Inflammatory macrophage treated with lipopolysaccharide for 1 hour (primary cell): ENCODE measurements around the gene ITM2C.
A peak's percentile ranks its signal among the peaks of the same experiment; 100 is the strongest.

Source experiments
- DNase-seq, 2 donors: peaks; one replicate each; pipeline ENCODE4 v3.0.0-alpha.2; 2020 to 2022

Gene ITM2C

DNA sequence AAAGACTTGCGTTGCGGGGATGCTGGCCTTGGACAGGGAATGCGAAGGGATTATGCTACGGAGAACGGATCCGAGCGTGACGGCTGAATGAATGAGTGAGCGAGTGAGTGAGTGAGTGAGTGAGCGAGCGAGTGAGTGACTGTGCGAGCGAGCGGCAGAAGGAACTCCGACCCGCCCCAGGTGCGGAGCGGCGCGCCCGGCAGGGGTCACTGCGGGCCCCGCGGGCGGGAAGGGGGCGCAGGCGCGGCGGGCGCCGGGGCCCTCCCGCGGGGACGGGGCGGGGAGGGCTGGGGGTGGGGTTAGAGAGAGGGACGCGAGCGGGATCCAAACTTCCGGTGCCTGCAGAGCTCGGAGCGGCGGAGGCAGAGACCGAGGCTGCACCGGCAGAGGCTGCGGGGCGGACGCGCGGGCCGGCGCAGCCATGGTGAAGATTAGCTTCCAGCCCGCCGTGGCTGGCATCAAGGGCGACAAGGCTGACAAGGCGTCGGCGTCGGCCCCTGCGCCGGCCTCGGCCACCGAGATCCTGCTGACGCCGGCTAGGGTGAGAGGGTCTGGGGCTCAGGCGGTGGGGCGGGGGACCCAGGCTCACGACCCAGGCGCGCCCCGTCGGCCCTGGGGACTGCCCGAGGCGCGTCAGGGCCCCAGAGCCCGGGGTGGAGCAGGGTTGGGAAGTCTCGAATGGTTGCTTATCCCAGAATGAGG is at the start of gene ITM2C:
ITM2C (plus strand) TSS at position 338 of the 702 bp plus-strand sequence; CDS start at position 422, 84 bp downstream.
- DNase-seq: peak; percentile 10 to 22

DNA sequence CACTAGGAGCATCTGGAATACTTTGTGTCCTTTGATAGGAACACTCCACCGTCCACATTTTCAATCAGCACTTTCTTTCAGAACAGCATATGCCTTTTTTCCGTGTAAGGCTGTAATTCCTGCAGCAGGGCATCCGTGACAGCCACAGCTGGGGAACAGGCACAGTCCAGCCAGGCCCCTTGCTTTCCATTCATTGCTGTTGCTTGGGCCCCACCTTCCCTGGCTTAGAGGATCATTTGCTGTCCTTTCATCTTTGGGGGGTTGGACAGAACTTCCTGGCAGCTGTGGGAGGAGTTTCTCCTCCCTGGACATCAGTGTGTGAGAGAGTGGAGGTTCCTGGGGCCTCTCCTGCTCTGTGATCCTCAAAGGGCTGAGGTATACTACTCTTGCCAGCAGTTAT is 49.7 kb upstream of the ITM2C start:
- DNase-seq: no peak

DNA sequence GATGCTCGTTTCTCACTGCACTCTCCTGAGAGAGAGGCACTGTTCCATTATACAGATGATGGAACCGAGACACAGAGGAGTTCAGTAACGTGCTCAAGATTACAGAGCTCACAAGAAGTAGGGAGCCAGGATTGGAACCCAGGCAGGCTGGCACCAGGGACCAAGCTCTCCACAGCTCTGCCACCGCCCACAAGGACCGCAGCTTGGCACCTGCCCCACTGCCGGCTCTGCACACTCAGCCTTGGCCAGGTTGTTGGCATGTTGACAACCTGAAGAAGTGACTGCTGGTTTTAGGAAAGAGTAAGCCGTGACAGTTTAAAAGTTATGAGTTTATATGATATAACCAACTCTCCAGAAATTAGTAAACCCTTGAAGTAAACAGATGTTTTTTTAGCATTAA is 48.0 kb upstream of the ITM2C start:
- DNase-seq: no peak

DNA sequence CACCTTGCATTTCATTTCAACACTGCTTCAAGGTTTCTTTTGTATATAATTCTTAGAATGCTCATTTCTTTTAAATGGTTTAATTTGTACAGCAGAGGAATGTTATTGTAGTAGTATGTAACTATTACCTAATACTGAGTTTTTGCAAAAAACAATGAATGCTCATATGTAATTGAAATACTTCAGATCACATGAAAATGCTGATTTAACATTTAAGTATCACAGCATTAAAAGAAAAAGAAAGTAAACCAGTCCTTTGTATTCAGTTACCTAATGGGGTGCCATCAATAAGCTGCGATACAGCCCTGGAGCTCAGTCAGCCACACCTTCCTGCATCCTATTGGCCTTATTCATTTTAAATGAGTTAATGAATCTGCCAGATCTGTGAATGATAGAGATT is 45.3 kb upstream of the ITM2C start:
- no peak for DNase-seq

- DNase-seq: no peak
Measured at GRCh38 chr2:230821261-230821990, 43.3 kb upstream of the ITM2C start.

DNA sequence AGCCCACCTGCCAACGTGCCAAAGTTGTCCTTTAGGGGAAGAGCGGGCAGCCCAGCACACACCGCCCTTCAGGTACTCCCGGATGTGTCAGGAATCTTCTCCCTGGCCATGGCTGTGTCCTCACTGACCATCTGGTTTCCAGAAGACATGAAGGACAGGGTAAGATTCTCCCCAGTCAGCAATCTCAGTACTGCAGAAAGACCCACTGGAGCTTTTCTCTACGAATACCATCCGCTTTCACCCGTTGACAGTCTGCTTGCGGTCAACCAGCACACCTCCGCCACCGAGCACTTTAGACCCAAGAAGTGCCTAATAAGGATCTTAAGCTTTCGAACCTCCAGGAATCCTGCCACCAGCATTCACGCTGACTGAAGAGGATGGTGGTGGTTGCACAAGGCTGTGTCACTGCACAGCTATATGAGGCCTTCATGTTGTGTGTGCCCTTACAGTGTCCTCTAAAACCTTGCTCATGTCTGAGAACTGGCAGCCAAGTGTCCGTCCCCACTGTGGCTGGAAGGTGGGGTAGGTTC is 42.7 kb upstream of the ITM2C start:
- DNase-seq: no peak

DNA sequence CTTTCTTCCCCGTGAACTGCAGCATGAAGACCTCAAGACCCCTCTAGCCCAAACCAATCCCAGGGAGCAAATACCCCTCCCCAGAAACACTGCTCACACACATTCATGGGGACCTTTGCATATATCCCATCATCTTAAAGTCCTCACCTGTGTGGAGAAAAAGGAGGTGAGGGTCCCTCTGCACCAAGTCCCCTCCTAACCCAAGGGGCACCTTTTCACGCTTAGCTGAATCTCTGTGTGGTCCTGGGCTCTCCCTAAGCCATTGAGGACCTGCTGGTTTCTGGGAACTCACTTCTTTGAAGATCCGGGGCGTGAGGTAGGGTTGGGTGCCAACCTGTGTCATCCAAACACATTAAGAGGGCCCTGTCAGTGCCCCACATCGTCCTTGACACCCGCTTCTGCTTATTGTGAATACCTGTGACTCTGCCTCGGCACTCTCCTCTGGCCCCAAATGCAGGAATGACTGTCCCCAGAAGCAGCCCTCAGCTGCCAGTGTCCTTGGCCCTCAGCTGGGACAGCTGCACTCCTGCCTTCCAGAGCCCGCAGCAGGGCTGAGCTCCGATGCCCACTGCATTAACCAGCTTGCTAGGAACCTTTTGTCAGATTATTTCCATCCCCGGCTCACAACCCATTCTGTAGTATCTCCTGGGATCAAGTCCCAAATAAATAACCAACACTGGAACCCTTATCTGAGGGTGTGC is 41.3 kb upstream of the ITM2C start:
- DNase-seq: no peak

DNA sequence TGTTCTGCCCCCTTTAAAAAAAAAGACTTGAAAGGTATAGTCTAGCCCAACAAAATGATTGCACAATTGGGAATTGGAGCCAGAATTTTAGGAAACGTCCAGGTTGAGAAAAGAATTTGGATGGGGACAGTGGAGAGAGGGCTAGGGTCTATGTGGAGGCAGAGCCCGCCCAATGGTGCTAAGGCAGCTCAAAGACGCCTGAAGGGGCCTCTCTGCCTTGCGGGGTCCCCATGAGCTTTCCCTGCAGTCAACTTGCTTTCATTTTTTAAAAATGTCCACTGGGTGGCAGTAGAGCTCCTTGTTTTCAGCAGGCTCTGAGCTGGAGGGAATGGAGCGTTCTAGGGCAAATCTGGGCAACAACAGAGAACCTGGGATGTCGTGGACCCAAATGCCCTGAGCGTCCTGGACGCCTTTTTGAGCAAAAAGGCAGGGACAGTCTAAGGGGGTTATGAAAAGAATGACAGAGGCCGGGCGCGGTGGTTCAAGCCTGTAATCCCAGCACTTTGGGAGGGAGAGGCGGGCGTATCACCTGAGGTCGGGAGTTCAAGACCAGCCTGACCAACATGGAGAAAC is 40.2 kb upstream of the ITM2C start:
- peak; percentile 64 to 89 for DNase-seq

- DNase-seq: no peak
Measured at GRCh38 chr2:230825354-230825753, 39.4 kb upstream of the ITM2C start.

DNA sequence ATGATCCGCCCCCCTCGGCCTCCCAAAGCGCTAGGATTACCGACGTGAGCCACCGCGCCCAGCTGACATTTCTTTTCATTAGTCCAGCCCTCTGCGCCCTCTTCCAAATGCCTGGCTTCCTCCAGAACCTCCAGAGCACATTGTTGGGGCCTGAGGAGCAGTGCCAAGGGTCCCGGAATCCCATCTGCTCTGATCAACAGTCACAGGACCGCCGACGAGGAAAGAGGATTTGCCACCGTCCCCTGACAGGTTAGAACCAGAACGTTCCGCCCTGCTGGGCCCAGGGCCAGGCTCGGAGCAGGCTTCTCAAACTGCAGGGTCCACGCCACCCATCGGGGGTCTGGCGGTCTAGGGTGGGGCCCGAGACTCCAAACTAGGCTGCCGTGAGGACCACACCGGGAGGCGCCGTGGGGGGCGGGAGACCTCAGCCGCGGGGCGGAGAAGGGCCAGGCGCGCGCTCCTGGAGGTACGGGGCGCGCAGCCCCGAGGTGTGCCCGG is 36.9 kb upstream of the ITM2C start:
- no peak for DNase-seq

DNA sequence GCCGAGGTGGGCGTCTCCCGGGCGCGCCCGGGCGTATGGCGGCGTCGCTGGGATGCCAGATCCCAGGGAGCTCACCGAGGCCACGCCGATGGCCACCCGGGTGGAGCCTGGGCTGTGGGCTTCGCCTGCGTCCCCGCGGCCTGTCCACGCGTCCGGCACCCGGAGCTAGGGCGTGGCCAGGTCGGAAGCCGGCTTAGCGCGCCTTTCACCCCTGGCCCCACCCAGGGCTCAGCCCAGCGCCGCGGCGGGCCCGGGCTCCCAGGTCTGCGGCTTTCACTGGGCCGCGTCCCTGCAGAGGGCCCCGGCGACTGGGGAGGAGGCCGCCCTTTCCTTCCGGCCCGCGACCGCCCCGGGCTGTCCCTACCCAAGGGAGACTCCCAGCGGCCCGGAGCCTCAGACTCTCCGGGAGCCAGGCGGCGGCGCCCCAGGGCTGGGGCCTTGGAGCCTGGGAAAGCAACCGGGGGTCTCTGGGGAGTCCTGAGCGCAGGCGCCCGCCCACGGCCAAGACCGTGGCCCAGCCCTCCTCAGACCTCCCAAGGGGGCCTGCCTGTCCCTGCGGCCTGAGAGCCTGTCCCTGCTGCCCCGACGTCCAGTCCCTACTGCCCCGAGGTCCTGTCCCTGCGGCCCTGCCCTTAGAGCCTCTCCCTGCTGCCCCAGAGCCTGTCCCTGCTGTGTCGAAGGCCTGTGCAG is 36.3 kb upstream of the ITM2C start:
- DNase-seq: peak in 1 of 2 donors; percentile 12

GRCh38 chr2:230829293-230829692 is 35.4 kb upstream of the ITM2C start:
- DNase-seq: no peak

DNA sequence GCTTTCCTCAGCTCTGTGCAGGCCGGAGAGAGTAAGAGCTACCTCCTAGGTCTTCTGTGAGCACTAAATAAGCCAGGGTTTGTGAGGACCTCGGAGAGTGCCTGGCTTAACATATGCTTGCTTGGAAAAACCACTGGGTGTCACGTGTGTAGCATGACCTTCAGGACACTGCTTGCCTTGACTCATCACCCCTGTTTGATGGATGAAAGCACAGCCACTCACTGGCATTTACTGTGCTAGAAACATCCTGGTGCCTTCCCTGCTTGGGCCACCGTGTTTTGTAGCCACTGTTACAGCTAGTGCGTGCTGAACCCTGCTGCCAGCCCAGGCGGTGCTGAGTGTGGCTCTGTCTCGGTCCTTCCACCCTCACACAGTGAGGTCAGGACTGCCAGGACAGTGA is 34.8 kb upstream of the ITM2C start:
- no peak for DNase-seq

DNA sequence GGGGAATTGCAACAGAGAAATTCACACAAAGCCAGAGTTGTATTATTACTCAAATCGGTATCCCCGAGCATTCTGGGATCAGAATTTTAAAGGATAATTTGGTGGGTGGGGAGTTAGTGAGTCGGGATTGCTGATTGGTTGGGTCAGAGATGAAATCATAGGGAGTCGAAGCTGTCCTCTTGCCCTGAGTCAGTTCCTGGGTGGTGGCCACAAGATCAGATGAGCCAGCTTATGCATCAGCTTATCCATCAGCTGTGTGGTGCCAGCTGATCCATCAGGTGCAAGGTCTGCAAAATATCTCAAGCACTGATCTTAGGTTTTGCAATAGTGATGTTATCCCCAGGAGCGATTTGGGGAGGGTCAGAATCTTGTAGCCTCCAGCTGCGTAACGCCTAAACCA is 34.3 kb upstream of the ITM2C start:
- no peak for DNase-seq

DNA sequence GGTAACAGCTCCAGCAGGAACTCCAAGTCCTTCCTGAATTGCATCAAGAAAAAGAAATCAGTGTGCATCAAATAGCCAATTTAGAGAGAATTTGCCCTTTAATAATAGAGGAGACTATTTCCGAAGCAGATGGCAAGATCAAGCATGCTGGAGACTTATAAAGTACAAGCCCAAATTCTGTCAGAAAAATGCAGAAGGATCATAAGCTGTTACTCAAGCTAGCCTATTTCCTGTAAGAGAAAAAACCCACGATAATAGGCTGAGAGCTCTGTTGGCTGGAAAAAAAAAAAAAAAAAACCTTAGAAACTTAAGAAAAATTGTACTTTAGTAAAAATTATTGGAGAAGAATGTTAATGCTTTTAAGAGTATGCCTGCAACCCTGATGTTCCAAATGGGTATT is 24.4 kb upstream of the ITM2C start:
- peak in 1 of 2 donors; percentile 22 for DNase-seq

DNA sequence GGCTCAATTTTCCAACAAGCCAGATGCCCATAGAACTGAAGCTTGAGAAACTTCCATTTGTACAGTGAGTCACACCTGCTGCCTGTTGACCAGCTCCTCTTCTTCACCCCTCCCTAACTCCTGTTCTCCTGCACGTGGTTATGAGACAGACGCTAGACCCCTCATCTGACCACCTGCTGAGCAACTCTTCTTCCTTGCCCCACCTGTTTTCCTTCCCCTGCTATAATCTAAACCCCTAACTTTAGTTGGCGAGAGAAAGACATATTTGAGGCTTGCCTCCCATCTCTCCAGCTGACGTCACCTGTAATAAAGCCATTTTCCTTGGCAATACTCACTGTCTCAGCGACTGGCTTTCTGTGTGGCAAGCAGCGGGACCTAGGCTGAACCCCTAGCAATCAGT is 22.3 kb upstream of the ITM2C start:
- no peak for DNase-seq

GRCh38 chr2:230843132-230843531 is 21.6 kb upstream of the ITM2C start:
- no peak for DNase-seq

- no peak for DNase-seq
Measured at GRCh38 chr2:230846360-230846759, 18.4 kb upstream of the ITM2C start.

DNA sequence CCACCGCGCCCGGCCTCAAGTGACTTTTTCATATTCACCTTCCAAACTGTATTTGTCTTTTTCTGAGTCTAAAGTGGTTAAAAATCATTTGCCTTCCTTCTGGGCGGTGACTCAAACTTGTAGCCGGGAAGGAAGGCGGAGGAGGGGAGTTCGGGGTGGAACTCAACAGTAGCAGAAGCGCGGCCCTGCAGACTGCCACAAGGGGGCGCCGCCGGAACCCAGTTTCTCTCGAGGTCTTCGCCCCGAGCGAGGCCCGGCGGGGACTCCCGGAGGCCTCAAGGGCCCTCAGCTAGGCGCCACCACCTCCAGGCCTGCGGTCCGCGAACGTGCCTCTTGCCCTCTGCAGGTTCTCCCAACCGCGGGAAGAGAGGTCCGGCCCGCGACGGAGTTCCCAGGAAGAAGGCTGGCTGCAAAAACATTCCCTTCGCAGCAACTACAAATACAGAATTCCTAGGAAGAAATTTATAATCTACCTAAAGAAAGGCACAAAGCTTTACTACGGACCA is 16.8 kb upstream of the ITM2C start:
- peak; percentile 71 to 95 for DNase-seq

- DNase-seq: peak in 1 of 2 donors; percentile 66
Measured at GRCh38 chr2:230849633-230850357, 14.9 kb upstream of the ITM2C start.

GRCh38 chr2:230850358-230850658 is 14.4 kb upstream of the ITM2C start:
- DNase-seq: no peak

- DNase-seq: no peak
Measured at GRCh38 chr2:230852113-230852512, 12.6 kb upstream of the ITM2C start.
